OCI-LY7 (cell line): ENCODE measurements around the gene TNFRSF11A.

Source experiments
- EZH2phosphoT487 ChIP-seq: fragments of 200-600 bp; sonication (generic); IDR thresholded peaks from 2 replicates; pipeline ENCODE4 v1.6.1; 2018; ENCODE audit warnings: low read depth, borderline replicate concordance, mild to moderate bottlenecking, mixed run types, antibody characterized with exemption, low read length, moderate library complexity, mixed read lengths
- TF ChIP-seq, protein P1 (sequence below): fragments of 200-600 bp; sonication (generic); conservative IDR thresholded peaks from 2 replicates; pipeline ENCODE4 v1.5.1; 2014; ENCODE audit warnings: mild to moderate bottlenecking, antibody characterized with exemption, low read length, moderate library complexity, mixed read lengths

GRCh38 chr18:62287781-62288664 is 37.1 kb upstream of the TNFRSF11A start:
- TF ChIP-seq, protein P1, sequence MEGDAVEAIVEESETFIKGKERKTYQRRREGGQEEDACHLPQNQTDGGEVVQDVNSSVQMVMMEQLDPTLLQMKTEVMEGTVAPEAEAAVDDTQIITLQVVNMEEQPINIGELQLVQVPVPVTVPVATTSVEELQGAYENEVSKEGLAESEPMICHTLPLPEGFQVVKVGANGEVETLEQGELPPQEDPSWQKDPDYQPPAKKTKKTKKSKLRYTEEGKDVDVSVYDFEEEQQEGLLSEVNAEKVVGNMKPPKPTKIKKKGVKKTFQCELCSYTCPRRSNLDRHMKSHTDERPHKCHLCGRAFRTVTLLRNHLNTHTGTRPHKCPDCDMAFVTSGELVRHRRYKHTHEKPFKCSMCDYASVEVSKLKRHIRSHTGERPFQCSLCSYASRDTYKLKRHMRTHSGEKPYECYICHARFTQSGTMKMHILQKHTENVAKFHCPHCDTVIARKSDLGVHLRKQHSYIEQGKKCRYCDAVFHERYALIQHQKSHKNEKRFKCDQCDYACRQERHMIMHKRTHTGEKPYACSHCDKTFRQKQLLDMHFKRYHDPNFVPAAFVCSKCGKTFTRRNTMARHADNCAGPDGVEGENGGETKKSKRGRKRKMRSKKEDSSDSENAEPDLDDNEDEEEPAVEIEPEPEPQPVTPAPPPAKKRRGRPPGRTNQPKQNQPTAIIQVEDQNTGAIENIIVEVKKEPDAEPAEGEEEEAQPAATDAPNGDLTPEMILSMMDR: no peak
- no peak for TF ChIP-seq EZH2phosphoT487
